GM08714 (cell line): Measurements from ENCODE around the gene COX4I1.
A peak's percentile ranks its signal among the peaks of the same experiment; 100 is the strongest.

Source experiments
- H3K4me3 ChIP-seq: fragments of 200-500 bp; sonication (Bioruptor generic); 2 replicates; pipeline ENCODE4 v1.5.1; 2014; ENCODE audit warnings: mild to moderate bottlenecking, low read length, inconsistent platforms
- ZNF274 ChIP-seq: IDR thresholded peaks from 2 replicates; pipeline ENCODE4 v1.6.1; 2012; ENCODE audit warnings: mild to moderate bottlenecking, low read depth, low read length

The COX4I1 gene

GRCh38 chr16:85780281-85780680 lies 19.2 kb upstream of the COX4I1 start:
- H3K4me3 ChIP-seq: no peak overlapping the region
- TF ChIP-seq ZNF274: no peak

- no peak overlapping the region for H3K4me3 ChIP-seq
- no peak for TF ChIP-seq ZNF274
These were observed 18.3 kb upstream of the COX4I1 start for GRCh38 chr16:85781156-85781555.

GRCh38 chr16:85781695-85782370 lies 17.7 kb upstream of the COX4I1 start:
- no peak overlapping the region for H3K4me3 ChIP-seq
- no peak for TF ChIP-seq ZNF274

GRCh38 chr16:85782451-85782850 lies 17.0 kb upstream of the COX4I1 start:
- H3K4me3 ChIP-seq: no peak overlapping the region
- no peak for TF ChIP-seq ZNF274

- no peak overlapping the region for H3K4me3 ChIP-seq
- no peak for TF ChIP-seq ZNF274
These were observed 16.1 kb upstream of the COX4I1 start for GRCh38 chr16:85783441-85783840.

- TF ChIP-seq ZNF274: no peak
- no peak overlapping the region for H3K4me3 ChIP-seq
These were observed 14.7 kb upstream of the COX4I1 start for GRCh38 chr16:85784813-85785212.

- TF ChIP-seq ZNF274: no peak
- H3K4me3 ChIP-seq: no peak overlapping the region
These were observed 13.6 kb upstream of the COX4I1 start for GRCh38 chr16:85785927-85786326.

GRCh38 chr16:85788819-85789218 lies 10.7 kb upstream of the COX4I1 start:
- TF ChIP-seq ZNF274: no peak
- no peak overlapping the region for H3K4me3 ChIP-seq

- H3K4me3 ChIP-seq: no peak overlapping the region
- TF ChIP-seq ZNF274: no peak
These were observed 9.7 kb upstream of the COX4I1 start for GRCh38 chr16:85789773-85790172.

- H3K4me3 ChIP-seq: no peak overlapping the region
- no peak for TF ChIP-seq ZNF274
These were observed 5.7 kb upstream of the COX4I1 start for GRCh38 chr16:85793662-85794298.

GRCh38 chr16:85794696-85795095 lies 4.8 kb upstream of the COX4I1 start:
- TF ChIP-seq ZNF274: no peak

GRCh38 chr16:85796152-85796551 lies 3.3 kb upstream of the COX4I1 start:
- no peak for TF ChIP-seq ZNF274
- no peak overlapping the region for H3K4me3 ChIP-seq

More at GRCh38 chr16:85794696-85795095, 4.8 kb upstream of the COX4I1 start:
- H3K4me3 ChIP-seq: no peak overlapping the region

- TF ChIP-seq ZNF274: no peak
- H3K4me3 ChIP-seq: no peak overlapping the region
These were observed 2.9 kb upstream of the COX4I1 start for GRCh38 chr16:85796599-85796998.

- H3K4me3 ChIP-seq: peak overlapping the region; percentile 92
- no peak for TF ChIP-seq ZNF274
These were observed 1.2 kb upstream of the COX4I1 start for GRCh38 chr16:85798283-85798776.

- TF ChIP-seq ZNF274: no peak
- peak overlapping the region; percentile 92 for H3K4me3 ChIP-seq
These were observed 496 bp upstream of the COX4I1 start for GRCh38 chr16:85798901-85799496.
